GM21528 (cell line): ENCODE results near the gene SPANXN5.
"Not testable (repeated sequence)": the region's sequence is repeated elsewhere in the genome, so short reads cannot be mapped to it uniquely, and the experiment has no call there.

ENCODE experiments used
- ATAC-seq: cut with Tn5 transposase; IDR thresholded peaks from one replicate; pipeline ENCODE4 v1.9.1; 2021; ENCODE audit warnings: mild to moderate bottlenecking, moderate library complexity; ENCODE audit not compliant: unreplicated experiment, low FRiP score

SPANXN5 gene, protein sequence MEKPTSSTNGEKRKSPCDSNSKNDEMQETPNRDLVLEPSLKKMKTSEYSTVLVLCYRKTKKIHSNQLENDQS

DNA sequence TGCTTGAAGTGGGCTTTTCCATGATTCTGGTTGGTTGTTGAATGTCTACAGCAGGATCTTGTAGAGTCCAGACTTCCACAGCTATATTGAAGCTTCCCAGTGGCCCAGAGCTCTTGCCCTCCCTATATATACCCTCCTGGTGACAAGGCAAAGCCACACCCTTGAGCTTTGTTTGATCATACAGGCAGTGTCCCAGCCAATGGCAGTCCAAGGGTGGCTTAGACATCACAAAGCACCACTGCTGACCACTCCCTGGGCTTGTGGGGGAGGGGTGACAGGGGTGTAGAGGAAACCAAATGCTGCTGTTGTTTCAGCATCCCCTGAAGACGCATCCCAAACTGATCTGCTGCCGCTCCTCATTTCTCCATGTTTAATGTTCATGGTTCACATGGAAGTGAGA, at the start of gene SPANXN5:
Gene SPANXN5, minus strand, starts transcription at position 101 of the 400 bp plus-strand sequence. Its CDS starts 79 bp downstream, at position 22.
- not testable (repeated sequence) for ATAC-seq

DNA sequence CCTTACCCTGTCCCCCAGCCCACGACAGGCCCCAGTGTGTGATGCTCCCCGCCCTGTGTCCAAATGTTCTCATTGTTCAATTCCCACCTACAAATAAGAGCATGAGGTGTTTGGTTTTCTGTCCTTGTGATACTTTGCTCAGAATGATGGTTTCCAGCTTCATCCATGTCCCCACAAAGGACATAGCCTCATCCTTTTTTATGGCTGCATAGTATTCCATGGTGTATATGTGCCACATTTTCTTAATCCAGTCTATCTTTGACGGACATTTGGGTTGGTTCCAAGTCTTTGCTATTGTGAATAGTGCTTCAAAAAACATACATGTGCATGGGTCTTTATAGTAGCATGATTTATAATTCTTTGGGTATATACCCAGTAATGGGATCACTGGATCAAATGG, 46.4 kb upstream of the SPANXN5 start:
- ATAC-seq: not testable (repeated sequence)

DNA sequence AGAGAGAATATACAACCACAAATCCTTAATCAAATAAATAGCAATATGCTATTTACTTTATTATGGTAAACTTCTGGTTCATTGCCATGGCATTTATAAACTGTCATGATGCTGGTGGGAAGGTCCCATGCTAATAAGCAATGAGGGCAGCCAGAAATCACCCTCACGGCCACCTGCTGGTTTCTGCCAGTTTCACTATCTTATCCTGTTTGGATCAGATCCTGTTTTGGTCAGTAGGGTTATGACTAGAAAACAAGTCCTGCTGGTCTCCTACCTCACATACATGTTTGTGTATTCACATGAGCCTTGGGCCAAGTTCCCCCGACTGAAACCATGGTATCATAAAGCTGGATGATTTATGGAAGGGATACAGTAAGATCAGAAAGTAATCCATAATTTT, 41.9 kb upstream of the SPANXN5 start:
- no peak for ATAC-seq

DNA sequence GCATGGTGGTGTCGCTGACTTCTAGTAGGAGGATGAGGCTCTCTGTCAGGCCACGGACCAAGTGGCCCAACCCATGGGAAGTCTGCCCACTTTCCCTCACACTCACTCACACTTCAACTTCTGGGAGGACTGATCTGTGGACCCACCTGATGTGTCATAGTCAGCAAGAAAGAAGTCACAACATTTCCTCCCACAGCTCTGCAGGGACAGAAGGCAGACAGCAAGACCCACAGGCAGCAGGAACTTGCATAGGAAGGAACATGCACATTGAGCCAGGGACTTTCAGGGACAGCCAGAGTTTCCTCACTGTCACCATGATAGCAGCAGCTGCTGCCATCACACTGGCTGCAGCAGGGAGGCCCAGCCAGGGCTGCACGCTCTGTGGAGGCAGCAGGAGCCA, 33.3 kb upstream of the SPANXN5 start:
- ATAC-seq: no peak

DNA sequence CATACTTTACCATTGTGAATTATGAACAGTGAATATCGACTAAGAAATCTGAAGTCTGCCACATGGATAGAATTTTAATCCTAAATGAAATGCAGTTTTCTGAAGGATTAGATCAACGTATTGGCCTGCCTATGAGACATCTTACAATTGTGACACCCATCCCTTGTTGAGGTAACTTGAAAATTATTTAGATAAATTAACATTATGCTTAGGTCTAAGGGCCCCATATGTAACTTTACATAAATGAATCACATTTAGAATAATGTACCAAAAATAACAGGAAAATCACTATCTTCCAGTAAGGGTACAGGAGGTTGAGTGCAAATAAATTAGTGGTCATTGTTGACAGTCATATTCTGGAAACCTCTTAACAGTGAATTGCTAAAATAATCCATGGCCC, 27.4 kb upstream of the SPANXN5 start:
- ATAC-seq: no peak

DNA sequence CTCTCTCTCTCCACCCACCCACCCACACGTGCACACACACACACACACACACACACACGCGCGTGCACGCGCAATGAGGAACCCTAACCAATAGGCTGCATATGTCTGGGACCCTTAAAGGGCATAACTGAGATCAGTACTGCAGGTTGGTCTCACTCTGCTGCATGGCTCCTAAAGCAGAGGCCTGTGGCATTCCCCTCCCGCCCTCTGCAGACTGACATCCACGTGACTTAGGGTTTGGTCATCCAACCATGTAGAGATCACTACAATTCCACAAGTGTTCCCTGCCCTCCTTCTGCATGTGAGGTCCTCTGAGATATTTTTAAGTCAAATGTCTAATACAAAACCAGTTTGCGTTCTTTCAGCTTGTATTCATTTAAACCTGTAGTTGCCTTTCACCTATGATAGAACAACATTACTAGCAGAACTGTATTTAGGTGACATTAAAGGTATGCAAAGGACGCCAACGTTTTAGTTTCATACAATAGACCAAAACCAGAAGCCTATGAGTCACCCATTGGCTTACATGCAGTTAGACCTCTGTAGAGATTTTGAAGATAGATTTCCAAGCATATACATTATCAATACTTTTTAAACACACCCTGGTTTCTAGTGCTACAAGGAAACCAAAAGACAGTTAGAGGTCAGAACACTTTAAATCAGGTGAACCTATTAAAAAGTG, 24.0 kb upstream of the SPANXN5 start:
- ATAC-seq: no peak

DNA sequence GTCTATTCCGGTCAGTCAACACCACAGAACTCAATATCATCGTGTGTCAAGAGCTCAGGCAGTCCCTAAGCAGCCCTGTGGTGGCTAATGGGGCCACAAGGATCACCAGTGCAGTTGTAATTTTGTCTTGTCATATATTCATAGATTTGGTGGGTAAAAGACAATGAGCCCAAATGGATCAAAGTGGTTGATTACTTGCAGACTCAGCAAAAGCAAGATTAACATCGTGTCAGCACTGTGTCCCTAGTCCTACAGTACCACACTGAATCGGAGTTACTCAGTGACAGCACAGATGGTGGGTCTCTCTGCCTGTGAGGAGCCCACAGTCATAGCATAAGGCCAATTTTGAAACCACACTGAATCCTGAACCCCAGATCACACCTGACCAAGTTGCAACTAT, 22.6 kb upstream of the SPANXN5 start:
- ATAC-seq: no peak

DNA sequence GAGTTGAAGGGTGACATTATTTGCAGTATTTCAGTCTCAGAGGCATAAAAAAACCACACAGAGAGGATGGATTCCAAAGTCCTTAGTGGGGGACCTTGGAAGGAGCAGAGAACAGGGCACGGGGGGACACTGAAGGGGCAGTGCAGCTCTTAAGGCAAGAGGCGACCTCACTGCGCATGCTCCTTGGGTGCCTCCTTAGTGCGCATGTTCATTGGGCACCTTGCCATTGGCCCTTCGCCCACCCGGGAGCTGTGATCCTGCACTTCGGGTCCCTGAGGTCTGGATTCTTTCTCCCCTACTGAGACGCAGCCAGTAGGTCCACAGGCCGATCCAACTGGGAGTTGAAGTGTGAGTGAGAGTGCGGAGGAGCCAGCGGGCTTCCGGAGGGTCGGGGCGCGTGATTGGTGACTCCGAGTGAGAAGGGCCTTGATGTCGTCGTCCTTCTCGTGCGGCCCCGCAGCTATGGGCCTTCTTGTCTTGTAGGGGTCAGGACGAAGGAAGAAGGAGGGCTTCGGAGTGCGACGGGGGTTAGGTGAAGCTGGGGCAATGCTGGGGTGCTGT, 13.9 kb upstream of the SPANXN5 start, which contains the start of gene XAGE5:
Gene XAGE5, plus strand, starts transcription at position 223 of the 561 bp plus-strand sequence. CDS start 1,280 bp downstream, outside the sequence.
- ATAC-seq: no peak

DNA sequence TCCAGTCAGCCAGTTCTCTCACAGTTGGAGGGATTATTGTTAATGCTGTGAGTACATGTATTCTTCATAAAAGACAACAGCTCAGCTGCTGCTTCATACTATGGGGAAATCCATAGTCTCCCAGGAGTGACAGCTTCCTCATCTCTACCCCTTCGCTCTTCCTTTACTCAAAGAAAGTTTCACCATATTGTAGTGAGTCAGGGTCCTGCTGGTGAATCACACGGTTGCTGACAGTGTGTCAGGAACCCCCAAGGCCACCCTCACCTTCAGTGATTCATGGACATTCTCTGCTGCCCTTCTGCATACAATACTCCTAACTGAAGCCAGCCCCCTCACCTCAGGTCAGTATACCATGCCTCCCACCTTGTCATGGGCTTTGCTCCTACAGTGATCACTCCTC, 7.6 kb upstream of the SPANXN5 start:
- not testable (repeated sequence) for ATAC-seq

DNA sequence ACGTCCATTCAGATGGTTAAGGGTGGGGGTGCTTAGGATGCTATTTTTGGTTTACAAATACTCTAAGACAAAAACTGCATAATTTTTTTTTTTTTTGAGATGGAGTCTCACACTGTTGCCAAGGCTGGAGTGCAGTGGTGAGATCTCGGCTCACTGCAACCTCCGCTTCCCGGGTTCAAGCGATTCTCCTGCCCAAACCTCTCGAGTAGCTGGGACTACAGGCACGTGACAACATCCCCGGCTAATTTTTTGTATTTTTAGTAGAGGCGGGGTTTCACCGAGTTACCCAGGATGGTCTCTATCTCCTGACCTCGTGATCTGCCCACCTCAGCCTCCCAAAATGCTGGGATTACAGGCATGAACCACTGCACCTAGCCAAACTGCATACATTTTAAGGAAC, 23.7 kb downstream of the SPANXN5 start:
- ATAC-seq: not testable (repeated sequence)

DNA sequence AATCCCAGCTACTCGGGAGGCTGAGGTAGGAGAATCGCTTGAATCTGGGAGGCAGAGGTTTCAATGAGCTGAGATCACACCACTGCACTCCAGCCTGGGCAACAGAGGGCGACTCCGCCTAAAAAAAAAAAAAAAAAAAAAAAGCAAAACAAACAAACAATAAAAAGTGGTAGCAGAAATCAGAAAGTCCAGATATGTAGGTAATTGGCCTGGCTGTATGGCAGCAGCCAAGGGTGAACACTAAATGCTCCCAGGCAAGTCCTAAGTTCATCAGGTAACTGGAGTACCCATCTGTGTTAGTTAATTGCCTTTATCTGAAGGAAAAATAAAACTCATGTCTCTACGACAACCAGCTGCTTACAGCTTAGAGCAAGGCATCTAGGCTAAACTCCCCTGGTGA, 31.2 kb downstream of the SPANXN5 start:
- not testable (repeated sequence) for ATAC-seq

DNA sequence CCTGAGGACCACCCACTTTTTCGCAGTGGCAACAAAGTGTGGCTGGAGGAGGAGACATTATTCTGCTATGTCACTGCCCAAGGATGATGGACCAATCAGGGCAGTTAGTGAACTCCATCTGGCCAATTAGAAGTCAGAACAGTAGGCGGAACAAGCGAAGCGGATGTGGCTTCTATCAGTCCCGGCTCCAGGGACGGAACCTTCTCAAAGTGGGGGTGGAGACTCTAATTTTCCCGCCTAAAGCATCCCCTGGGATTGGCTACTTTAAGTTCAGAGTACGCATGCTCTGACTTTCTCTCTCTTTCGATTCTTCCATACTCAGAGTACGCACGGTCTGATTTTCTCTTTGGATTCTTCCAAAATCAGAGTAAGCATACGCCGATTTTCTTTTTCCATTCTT, 46.3 kb downstream of the SPANXN5 start, which contains the start of gene SSX2B:
Gene SSX2B, plus strand, starts transcription at position 301 of the 400 bp plus-strand sequence. CDS start 1,429 bp downstream, outside the sequence.
- not testable (repeated sequence) for ATAC-seq
